GM18505 (cell line): ENCODE measurements around the gene CLDN7.

Experiments
- ATAC-seq: cut with Tn5 transposase; IDR thresholded peaks from one replicate; pipeline ENCODE4 v1.9.1; 2021; ENCODE audit not compliant: unreplicated experiment
- POLR2A ChIP-seq: IDR thresholded peaks from 4 replicates; pipeline ENCODE4 v1.6.1; 2011; ENCODE audit warnings: borderline replicate concordance; ENCODE audit not compliant: insufficient read depth, insufficient read length; ENCODE audit errors: extremely low read depth

The CLDN7 gene

DNA sequence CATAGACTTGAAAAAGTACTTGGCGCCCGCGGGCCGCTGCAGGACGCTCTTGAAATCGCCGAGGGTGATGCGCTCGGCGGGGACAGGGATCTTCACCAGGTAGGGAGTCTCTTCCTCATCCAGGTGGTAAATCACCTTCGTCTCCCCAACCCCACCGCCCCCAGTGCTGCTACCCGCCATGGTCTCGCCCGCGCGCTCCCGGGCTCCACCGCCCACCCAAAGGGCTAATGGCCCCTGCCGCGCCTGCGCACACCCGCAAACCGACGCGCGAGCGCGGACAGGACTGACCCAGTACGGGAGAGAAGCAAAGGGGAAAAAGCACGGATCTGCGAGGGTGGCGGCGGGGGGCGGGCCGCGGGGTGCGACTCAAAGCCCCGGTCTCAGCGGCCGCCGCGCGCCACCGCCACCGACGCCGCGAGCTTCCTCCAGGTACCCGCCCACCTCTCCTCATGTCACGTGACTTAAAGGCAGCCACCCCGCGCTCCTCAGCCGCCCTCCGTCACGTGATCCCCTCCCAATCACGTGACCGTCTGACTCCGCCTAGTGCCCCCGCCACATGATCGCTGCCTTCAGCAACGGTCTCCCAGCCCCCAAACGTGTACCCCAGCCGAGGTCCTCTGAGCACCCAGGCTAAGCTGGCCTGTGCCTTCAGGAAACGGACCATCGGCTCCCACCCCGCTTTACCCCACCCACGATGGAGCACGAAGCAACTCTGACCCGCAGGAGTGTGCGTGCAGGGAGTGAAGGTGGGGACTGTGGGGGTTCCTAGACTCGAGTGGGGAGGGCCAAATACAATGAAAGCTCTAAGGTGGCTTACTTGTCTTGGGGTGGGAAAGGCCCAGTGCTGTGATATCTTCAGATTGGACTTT lies 28.0 kb downstream of the CLDN7 start, which contains the start of gene DVL2:
Gene DVL2, minus strand, starts transcription at position 435 of the 869 bp plus-strand sequence. Its CDS starts 255 bp downstream, at position 180.
- peak; percentile 52 for ATAC-seq

DNA sequence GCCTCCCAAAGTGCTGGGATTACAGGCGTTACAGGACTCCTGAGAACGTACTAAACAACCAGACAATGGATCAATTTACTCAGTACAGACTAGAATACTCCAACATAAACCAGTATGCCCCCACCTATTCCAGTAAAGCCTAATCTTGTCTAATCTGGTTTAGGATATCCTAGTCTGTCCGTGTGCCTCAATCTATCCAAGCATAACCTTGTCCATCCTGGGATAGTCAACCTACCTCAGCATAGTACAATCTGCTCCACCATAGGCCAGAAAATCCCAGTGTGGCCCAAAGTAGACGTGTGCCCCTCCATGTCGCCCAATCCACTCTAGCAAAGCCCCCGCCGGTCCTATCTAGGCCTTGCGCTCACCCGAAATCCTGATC lies 28.6 kb downstream of the CLDN7 start:
- no peak for ATAC-seq

More for the DNA sequence above, 28.0 kb downstream of the CLDN7 start, which contains the start of gene DVL2:
- TF ChIP-seq POLR2A = peak; percentile 80

DNA sequence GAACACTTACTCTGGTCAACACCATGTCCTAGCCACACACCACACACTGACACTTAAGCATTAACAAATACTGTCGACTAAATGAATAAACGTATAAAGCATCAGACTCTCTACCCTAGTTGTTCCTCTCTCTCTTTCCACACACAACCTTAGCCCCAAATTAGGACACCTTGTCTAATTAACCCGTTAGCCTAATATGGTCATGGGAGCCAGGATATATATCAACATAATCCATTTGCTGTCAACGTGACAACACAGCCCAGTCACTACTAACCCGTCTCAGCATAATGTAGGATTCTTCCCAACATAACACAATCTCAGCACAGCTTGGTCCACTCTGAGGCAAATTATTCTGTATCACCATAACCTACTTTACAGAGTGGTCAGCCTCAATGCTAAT lies 30.2 kb downstream of the CLDN7 start:
- ATAC-seq = no peak
- no peak for TF ChIP-seq POLR2A

More for the DNA sequence above, 28.6 kb downstream of the CLDN7 start:
- no peak for TF ChIP-seq POLR2A

GRCh38 chr17:7229504-7229903 lies 32.8 kb downstream of the CLDN7 start:
- no peak for ATAC-seq
- no peak for TF ChIP-seq POLR2A

DNA sequence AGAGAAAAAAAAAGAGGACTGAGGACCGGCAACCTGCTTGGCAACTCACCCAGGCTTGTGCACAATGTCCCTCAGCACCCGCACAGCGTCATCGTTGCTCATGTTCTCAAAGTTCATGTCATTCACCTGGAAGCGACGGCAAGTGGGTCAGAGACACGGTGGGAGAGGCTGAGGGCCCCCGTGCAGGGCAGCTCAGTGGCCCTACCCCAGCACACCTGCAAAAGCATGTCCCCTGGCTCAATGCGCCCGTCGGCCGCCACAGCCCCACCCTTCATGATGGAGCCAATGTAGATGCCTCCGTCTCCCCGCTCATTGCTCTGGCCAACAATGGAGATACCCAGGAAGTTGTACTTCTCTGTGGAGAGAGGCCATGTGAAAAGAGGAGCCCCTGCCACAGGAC lies 33.4 kb downstream of the CLDN7 start:
- no peak for ATAC-seq
- TF ChIP-seq POLR2A = no peak

DNA sequence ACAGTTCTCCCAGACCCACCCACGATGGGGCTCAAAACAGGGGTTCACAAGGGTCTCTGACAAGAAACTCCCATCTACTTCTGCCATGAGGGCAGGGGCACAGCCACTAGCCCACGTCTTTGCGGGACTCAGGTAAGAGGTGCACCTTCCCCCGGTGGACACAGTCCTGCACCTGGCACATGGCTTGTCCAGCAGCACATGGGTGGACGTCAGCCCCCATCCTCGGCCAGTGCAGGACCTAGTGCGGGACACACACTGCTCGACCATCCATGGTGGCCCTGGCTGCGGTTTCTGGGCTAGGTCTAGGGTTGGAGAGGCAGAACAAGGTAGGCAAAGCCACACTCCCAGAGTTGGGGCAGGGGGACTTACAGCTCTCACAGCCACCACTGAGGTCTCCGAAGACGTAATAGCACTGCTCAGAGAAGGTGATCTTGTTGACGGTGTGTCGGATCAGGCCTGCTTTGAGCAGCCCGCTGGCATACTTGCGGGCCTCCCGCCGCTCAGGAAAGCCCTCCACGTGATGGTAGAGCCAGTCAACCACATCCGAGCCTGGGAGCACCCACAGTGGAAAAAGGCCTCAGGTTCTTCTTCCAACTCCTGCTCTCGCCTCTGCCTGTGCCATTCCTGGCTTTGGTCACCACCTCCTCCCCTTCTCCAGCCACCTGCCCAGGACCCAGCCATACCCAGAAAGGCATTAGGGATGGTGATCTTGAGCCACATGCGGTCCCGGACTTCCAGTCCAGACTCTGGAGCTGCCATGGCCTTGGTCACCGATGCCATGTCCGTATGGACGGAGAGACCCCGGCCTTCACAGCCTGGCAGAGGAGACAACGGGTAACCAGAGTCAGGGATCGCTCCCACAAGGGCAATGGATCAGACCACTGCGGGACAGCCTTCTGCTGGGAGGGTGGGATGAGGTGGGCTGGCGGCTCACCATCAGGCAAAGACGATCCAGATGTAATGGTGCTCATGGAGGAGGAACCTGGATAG lies 35.3 kb downstream of the CLDN7 start:
- ATAC-seq = no peak
- TF ChIP-seq POLR2A = no peak

DNA sequence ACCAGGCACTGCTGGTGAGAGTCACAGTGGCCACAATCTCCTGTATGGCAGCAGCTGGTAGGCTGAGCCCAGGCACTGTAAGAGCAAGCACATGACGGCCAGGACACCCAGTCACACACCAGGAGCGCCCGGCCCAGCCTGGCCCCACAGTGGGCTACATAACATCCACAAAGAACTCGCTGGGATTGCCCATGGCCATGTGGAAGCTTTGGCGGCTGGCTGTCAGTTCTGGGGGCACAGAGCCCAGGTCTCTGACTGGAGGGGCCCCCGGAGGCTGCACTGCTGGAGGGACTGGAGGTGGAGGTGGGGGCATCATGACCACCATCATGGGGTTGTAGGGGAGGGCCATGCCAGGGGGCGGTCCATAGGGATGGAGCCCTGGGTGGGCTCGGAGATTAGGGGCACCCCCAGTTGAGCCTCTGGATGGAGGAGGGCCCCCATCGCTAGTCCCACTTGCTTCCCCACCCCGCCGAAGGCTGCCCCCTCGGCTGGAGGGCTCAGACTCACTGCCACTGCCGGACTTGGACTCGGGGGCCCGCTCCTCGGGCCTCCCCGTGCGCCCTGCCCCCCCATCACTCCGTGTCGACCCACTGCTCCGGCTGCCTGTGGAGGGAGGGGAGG lies 36.5 kb downstream of the CLDN7 start:
- TF ChIP-seq POLR2A = no peak
- ATAC-seq = no peak

- no peak for TF ChIP-seq POLR2A
- no peak for ATAC-seq
Measured at GRCh38 chr17:7224661-7225111, 37.6 kb downstream of the CLDN7 start.

- no peak for ATAC-seq
- no peak for TF ChIP-seq POLR2A
Measured at GRCh38 chr17:7224110-7224509, 38.2 kb downstream of the CLDN7 start.

DNA sequence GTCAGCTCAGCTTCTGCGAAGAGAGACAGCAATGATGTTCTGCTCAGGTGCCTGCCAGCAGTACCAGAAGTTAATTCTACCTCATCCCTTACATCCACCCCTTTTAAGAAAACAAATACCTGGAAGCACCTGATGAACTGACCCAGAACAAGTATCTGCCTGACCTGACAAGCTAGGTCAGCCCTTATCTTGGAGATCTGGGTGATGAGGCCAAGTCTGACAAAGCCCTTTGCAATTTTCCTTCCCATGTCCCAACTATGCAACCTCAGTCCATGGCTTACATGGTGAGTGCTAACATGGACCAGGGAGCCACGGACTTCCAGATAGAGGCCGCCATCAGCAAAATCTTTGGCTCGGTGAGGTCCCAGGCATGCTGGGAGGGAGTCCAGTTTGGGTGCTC lies 38.9 kb downstream of the CLDN7 start:
- no peak for TF ChIP-seq POLR2A
- no peak for ATAC-seq

GRCh38 chr17:7222972-7223292 lies 39.3 kb downstream of the CLDN7 start:
- no peak for ATAC-seq
- TF ChIP-seq POLR2A = no peak

- no peak for ATAC-seq
- peak; percentile 13 for TF ChIP-seq POLR2A
Measured at GRCh38 chr17:7222093-7222971, 39.9 kb downstream of the CLDN7 start.
